VCaP (cell line): ENCODE measurements around the gene TBXA2R.

ENCODE experiments used
- H3K27ac ChIP-seq: fragments of 450-650 bp; 2 replicates; pipeline ENCODE4 v1.5.1; 2017
- CTCF ChIP-seq: fragments of 450-650 bp; conservative IDR thresholded peaks from 2 replicates; pipeline ENCODE4 v1.5.1; 2017; ENCODE audit warnings: mild to moderate bottlenecking, moderate library complexity

Gene TBXA2R

GRCh38 chr19:3576696-3577443 is 29.8 kb downstream of the TBXA2R start:
- no peak for TF ChIP-seq CTCF
- no peak overlapping the region for H3K27ac ChIP-seq

DNA sequence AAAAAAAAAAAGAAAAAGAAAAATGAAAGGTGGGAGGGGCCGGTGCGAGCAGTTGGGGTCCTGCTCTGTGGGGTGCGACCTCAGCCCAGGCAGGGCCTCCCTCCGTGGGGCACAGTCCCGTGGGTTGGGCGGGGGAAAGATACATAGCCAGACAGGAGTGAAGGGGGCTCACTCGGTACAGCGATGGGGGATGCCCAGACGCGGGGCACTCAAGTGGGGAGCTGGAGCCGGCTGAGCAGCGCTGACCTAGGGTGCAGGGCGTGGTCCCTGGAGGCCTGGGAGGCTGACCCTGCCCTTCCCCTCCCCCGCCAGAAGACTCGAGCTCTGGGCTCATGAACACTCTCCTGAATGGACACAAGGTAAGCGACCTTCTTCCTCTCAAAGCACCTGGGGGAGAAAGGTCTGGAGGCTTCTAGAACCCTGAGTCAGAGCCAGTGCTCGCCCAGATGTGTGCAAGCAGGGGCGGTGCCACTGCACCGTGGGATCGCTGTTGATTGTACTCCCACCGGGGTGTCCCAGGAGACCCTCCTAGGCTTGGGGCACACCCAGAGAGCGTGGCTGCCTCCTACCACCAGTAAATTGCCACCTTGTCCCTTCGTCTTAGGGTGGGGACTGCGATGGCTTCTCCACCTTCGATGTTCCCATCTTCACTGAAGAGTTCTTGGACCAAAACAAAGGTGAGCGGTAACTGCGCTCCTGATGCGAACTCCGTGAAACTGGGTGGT is 30.6 kb downstream of the TBXA2R start:
- no peak for TF ChIP-seq CTCF
- no peak overlapping the region for H3K27ac ChIP-seq

DNA sequence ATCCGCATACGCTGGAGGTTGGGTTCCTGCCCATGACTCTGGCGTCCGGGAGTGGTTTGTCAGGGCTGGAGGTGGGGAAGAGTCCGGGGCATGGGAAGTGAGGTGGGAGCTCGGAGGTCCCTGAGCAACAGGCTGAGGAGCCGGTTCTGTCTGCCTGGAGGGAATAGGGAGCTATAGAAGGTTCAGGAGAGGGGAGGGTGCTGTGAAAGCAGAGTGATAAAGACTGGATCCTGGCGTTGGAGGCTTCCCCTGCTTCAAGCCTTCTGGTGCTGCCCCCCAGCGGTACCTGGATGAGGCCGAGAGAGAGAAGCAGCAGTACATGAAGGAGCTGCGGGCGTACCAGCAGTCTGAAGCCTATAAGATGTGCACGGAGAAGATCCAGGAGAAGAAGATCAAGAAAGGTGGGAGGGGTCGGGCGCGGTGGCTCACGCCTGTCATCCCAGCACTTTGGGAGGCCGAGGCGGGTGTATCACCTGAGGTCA is 31.4 kb downstream of the TBXA2R start:
- no peak overlapping the region for H3K27ac ChIP-seq
- TF ChIP-seq CTCF, result no peak

DNA sequence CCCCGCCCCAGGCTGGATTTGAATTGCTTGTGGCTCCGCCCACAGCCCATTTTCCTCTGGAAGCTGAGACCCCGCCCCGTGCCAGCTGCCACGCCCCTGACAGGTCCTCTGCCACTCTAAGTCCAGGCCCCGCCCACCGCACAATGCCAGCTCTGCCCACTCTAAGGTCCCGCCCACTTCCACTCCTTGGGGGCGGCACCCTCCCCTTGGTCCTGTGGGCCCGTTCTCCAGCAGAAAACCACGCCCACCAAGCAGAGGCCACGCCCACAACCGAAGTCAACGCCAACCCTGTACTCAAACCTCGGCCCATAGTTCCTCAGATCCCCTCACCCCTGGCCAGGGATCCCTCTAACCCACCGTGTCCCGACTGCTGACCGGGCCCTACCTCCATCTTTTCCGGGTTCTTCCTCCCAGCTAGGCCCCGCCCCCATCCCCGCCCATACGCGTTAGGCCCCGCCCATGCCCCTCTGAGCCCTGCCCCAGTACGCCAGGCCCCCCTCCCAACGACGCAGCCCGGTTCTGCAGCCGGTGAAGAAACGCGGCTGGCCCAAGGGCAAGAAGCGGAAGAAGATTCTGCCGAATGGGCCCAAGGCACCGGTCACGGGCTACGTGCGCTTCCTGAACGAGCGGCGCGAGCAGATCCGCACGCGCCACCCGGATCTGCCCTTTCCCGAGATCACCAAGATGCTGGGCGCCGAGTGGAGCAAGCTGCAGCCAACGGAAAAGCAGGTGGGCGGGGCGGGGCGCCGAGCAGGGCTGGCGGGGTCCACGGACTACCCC is 32.6 kb downstream of the TBXA2R start:
- H3K27ac ChIP-seq, result peak overlapping the region; percentile 66
- TF ChIP-seq CTCF, result no peak

DNA sequence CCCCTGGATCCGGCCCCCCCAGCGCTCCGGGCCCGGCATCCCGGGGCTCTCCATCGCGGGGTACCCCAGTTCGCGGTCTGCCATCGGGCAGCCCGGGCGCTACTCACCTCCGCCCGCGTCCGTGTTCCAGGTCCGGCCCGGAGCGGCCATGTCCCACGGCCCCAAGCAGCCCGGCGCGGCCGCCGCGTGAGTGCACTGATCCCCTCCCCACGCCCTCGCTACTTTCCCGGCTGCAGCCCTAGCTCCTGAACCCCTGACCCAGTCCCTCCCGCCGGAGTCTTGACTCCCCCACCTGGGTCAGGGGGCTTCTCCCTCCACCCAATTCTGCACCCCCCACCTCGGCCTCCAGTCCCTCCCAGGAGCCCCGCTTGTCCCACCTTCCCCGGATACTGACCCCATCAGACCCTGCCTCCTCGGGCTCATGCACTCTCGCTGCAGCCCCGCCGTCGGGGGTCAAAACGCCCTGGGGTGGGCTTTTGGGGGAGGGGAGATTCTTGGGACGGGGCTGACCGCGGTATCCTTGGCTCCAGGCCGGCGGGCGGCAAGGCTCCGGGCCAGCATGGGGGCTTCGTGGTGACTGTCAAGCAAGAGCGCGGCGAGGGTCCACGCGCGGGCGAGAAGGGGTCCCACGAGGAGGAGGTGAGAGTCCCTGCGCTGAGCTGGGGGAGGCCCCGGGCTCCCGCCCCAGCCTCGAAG is 33.4 kb downstream of the TBXA2R start:
- TF ChIP-seq CTCF, result no peak

DNA sequence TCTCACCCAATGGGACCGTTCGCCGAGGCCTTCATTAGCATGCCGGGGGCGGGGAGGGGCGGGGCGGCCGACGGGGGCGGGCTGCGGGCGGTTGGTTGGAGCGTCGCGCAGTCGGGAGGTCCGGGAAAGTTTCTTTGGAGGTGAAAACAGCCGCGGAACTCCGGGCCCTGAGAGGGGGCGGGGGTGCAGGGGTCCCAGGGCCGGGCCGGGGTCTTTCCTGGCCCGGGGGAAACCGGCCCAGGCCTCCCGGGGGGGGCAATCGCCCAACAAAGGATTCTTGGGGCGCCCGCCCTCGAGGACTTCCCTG is 33.9 kb downstream of the TBXA2R start, which contains the start of gene HMG20B:
Gene HMG20B (plus strand): TSS at position 90 of the 307 bp plus-strand sequence. CDS start 366 bp downstream, outside the sequence.
- TF ChIP-seq CTCF, result no peak
- peak within 1 kb of the TSS; percentile 67 for H3K27ac ChIP-seq

More for the DNA sequence above, 33.4 kb downstream of the TBXA2R start:
- peak overlapping the region; percentile 66 for H3K27ac ChIP-seq
